Measurements from ENCODE around the gene CELSR1. TPM values are rescaled to one million over a fixed set of nuclear protein-coding genes. Genes with fewer than 3 reads are reported as not detected.

CELSR1 gene
- total RNA-seq, 1 experiment from 2014 or later: 19.6 TPM

DNA sequence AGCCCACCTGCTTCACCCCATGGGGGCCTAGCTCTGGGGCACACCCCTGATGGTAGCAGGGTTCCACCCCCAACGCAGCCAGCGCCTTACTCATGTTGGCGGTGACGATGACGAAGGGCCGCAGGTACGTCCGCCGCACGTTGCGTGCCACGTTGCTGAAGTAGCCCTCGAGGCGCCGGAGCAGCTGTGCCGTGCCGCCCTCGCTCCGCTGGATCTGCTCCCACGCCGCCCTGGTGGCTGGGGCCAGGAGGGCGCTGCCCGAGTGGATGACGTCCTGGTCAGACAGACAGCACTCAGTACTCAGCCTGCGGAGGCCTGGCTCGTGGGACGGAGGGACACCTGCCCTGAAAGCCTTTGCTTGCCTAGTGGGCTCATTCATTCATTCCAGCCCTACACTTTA is 151.1 kb downstream of the CELSR1 start:
- Histone ChIP-seq H3K4me3 (replicated peaks in 1 of 2; ENCODE audit: low read depth in 1 of 2, low read length in 2 of 2) (no peak overlapping the region), H3K36me3 (ENCODE audit: control insufficient read depth in 1 of 2, insufficient read depth in 2 of 2, low read length in 2 of 2) (no peaks in the 10 kb centered on the region), H3K4me1 (ENCODE audit: control insufficient read depth in 1 of 2, insufficient read depth in 2 of 2, low read length in 2 of 2) (peaks cover 2 to 14% of the 10 kb centered on the region in 2 experiments; a peak in 3 of 4 replicates), H3K79me2 (ENCODE audit: insufficient read depth, low read length) (no peaks in the 10 kb centered on the region), H3K9ac (ENCODE audit: low read length) (no peak overlapping the region), H3K4me2 (ENCODE audit: low read length) (no peak overlapping the region), H3K27me3 (ENCODE audit: insufficient read depth, low read length) (no peaks in the 10 kb centered on the region), H3K9me2 (ENCODE audit: insufficient read depth) (no peaks in the 10 kb centered on the region), H3K9me3 (ENCODE audit: control insufficient read depth in 1 of 2, insufficient read depth in 1 of 2, low read depth in 1 of 2, low read length in 2 of 2) (no peaks in the 10 kb centered on the region), H3K27ac (ENCODE audit: low read depth, low read length) (no peak overlapping the region), H4K20me1 (ENCODE audit: insufficient read depth) (no peaks in the 10 kb centered on the region), H2AFZ (ENCODE audit: low read depth, low read length, poor library complexity, severe bottlenecking) (no peak overlapping the region)
- ChIA-PET CTCF (no interaction called here), RAD21 (ENCODE audit: low non-redundant PET in 1 of 2, low total read pairs in 2 of 2, uncharacterized antibody in 2 of 2, unreplicated experiment in 2 of 2) (no interaction called here), POLR2A (no interaction called here)
- ATAC-seq: peak; percentile 76
- no peak for DNase-seq (ENCODE audit: low read depth, low spot score)
- TF ChIP-seq ZNF274 (IDR thresholded peaks at IDR 0.05; ENCODE audit: low read depth, low read length): no peak
- TF ChIP-seq, protein P1, sequence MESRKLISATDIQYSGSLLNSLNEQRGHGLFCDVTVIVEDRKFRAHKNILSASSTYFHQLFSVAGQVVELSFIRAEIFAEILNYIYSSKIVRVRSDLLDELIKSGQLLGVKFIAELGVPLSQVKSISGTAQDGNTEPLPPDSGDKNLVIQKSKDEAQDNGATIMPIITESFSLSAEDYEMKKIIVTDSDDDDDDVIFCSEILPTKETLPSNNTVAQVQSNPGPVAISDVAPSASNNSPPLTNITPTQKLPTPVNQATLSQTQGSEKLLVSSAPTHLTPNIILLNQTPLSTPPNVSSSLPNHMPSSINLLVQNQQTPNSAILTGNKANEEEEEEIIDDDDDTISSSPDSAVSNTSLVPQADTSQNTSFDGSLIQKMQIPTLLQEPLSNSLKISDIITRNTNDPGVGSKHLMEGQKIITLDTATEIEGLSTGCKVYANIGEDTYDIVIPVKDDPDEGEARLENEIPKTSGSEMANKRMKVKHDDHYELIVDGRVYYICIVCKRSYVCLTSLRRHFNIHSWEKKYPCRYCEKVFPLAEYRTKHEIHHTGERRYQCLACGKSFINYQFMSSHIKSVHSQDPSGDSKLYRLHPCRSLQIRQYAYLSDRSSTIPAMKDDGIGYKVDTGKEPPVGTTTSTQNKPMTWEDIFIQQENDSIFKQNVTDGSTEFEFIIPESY (IDR thresholded peaks at IDR 0.05; ENCODE audit: extremely low read depth, insufficient replicate concordance, low read length): no peak
- TF ChIP-seq, protein P2, sequence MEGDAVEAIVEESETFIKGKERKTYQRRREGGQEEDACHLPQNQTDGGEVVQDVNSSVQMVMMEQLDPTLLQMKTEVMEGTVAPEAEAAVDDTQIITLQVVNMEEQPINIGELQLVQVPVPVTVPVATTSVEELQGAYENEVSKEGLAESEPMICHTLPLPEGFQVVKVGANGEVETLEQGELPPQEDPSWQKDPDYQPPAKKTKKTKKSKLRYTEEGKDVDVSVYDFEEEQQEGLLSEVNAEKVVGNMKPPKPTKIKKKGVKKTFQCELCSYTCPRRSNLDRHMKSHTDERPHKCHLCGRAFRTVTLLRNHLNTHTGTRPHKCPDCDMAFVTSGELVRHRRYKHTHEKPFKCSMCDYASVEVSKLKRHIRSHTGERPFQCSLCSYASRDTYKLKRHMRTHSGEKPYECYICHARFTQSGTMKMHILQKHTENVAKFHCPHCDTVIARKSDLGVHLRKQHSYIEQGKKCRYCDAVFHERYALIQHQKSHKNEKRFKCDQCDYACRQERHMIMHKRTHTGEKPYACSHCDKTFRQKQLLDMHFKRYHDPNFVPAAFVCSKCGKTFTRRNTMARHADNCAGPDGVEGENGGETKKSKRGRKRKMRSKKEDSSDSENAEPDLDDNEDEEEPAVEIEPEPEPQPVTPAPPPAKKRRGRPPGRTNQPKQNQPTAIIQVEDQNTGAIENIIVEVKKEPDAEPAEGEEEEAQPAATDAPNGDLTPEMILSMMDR (IDR thresholded peaks at IDR 0.05 in 2 of 3, conservative IDR thresholded peaks at IDR 0.05 in 1 of 3; ENCODE audit: borderline replicate concordance in 1 of 3, insufficient read depth in 1 of 3, low read depth in 2 of 3, low read length in 2 of 3): peak in 2 of 3 experiments; percentile 38 to 48; a peak in 4 of 6 replicates
- intact Hi-C loops (cut with micrococcal nuclease): no loop called here
- BruUV-seq (replicated peaks): no TSS peak

DNA sequence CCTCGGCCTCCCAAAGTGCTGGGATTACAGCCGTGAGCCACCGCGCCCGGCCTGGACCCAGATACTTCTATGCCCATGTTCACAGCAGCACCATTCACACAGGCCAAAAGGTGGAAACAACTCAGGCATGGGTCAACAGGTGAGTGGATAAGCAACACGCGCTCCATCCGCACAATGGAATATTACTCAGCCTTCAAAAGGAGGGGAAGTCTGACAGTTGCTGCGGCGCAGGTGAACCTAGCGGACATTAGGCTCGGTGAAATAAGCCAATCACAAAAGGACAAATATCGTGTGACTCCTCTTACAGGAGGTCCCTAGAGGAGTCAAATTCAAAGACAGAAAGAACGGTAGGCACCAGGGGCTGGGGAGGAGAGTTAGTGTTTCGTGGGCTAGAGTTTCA is 154.9 kb downstream of the CELSR1 start:
- Histone ChIP-seq H3K9me3 (ENCODE audit: control insufficient read depth in 1 of 2, insufficient read depth in 1 of 2, low read depth in 1 of 2, low read length in 2 of 2) (no peaks in the 10 kb centered on the region), H4K20me1 (ENCODE audit: insufficient read depth) (no peaks in the 10 kb centered on the region), H3K79me2 (ENCODE audit: insufficient read depth, low read length) (no peaks in the 10 kb centered on the region), H3K4me3 (replicated peaks in 1 of 2; ENCODE audit: low read depth in 1 of 2, low read length in 2 of 2) (no peak overlapping the region), H3K9me2 (ENCODE audit: insufficient read depth) (no peaks in the 10 kb centered on the region), H2AFZ (ENCODE audit: low read depth, low read length, poor library complexity, severe bottlenecking) (no peak overlapping the region), H3K27ac (ENCODE audit: low read depth, low read length) (no peak overlapping the region), H3K4me2 (ENCODE audit: low read length) (no peak overlapping the region), H3K36me3 (ENCODE audit: control insufficient read depth in 1 of 2, insufficient read depth in 2 of 2, low read length in 2 of 2) (no peaks in the 10 kb centered on the region), H3K9ac (ENCODE audit: low read length) (no peak overlapping the region), H3K27me3 (ENCODE audit: insufficient read depth, low read length) (no peaks in the 10 kb centered on the region), H3K4me1 (ENCODE audit: control insufficient read depth in 1 of 2, insufficient read depth in 2 of 2, low read length in 2 of 2) (peaks cover 17 to 38% of the 10 kb centered on the region in 2 experiments)
- CTCF ChIA-PET: no interaction called here
- POLR2A ChIA-PET: no interaction called here
- ATAC-seq (no peak), DNase-seq (ENCODE audit: low read depth, low spot score) (no peak)
- RAD21 ChIA-PET (ENCODE audit: low non-redundant PET in 1 of 2, low total read pairs in 2 of 2, uncharacterized antibody in 2 of 2, unreplicated experiment in 2 of 2): no interaction called here
- intact Hi-C loops (cut with micrococcal nuclease): no loop called here
- BruUV-seq (replicated peaks): no TSS peak
- TF ChIP-seq, protein P2 (IDR thresholded peaks at IDR 0.05 in 2 of 3, conservative IDR thresholded peaks at IDR 0.05 in 1 of 3; ENCODE audit: borderline replicate concordance in 1 of 3, insufficient read depth in 1 of 3, low read depth in 2 of 3, low read length in 2 of 3): no peak
- TF ChIP-seq TCF7L2 (IDR thresholded peaks at IDR 0.05; ENCODE audit: borderline replicate concordance, extremely low read depth, insufficient read depth, insufficient read length): no peak
- TF ChIP-seq, protein P3, sequence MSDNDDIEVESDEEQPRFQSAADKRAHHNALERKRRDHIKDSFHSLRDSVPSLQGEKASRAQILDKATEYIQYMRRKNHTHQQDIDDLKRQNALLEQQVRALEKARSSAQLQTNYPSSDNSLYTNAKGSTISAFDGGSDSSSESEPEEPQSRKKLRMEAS (IDR thresholded peaks at IDR 0.05): no peak
- TF ChIP-seq, protein P1 (IDR thresholded peaks at IDR 0.05; ENCODE audit: extremely low read depth, insufficient replicate concordance, low read length): no peak
- TF ChIP-seq SRF (IDR thresholded peaks at IDR 0.05; ENCODE audit: low read depth): no peak
- TF ChIP-seq FOSL1 (IDR thresholded peaks at IDR 0.05; ENCODE audit: low read depth): no peak
- TF ChIP-seq RAD21 (IDR thresholded peaks at IDR 0.05; ENCODE audit: low read depth): no peak
- no peak for TF ChIP-seq SP1 (IDR thresholded peaks at IDR 0.05; ENCODE audit: low read depth)
- TF ChIP-seq CEBPB (IDR thresholded peaks at IDR 0.05; ENCODE audit: low read depth): no peak
